ENCODE results near the gene RPRD1B.

DNA sequence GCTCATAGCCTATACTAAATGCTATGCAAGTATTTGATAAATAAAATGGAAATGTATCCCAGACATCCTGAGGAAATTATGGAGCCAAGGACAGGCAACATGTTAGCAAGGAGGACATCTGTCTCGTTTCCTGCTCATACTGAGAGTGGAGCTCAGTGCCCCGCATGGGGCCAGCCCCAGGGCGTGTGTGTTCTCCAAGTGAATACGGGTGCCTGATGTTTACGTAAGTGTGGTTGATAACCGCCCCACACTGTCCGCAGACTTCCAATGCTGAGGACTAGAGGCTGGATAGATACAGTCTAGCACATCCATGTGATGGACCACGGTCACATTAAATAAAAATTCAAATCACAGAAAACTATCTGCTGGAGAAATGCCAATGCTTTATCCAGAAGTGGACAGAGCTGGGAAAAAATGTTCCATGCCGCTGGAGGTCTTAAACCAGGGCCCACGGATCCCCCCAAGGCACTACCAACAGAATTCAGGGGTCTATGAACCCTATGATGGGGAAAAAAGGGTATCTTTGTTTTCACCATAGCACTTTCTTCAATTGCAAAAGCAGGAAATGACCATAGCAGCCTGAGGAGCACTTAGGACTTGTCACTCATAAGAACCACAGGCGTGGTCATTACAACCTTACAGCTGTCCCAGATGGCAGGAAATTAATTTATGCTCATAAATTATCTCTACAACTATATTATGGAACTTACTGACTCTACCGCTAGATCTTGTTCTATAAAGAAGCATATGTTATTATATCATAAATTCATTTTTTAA lies 106.6 kb downstream of the RPRD1B start:
- no peak for TF ChIP-seq EZH2phosphoT487 (IDR thresholded peaks at IDR 0.05; ENCODE audit: low read depth)
- TF ChIP-seq, protein P1, sequence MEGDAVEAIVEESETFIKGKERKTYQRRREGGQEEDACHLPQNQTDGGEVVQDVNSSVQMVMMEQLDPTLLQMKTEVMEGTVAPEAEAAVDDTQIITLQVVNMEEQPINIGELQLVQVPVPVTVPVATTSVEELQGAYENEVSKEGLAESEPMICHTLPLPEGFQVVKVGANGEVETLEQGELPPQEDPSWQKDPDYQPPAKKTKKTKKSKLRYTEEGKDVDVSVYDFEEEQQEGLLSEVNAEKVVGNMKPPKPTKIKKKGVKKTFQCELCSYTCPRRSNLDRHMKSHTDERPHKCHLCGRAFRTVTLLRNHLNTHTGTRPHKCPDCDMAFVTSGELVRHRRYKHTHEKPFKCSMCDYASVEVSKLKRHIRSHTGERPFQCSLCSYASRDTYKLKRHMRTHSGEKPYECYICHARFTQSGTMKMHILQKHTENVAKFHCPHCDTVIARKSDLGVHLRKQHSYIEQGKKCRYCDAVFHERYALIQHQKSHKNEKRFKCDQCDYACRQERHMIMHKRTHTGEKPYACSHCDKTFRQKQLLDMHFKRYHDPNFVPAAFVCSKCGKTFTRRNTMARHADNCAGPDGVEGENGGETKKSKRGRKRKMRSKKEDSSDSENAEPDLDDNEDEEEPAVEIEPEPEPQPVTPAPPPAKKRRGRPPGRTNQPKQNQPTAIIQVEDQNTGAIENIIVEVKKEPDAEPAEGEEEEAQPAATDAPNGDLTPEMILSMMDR (IDR thresholded peaks at IDR 0.05; ENCODE audit: low read depth, low read length), result no peak

All from OCI-LY3 (cell line).